ENCODE results near the gene GALNT17. TPM values are rescaled to one million over a fixed set of nuclear protein-coding genes. Genes with fewer than 3 reads are reported as not detected.

Gene GALNT17
- total RNA-seq, 4 donors from 2014 or later: 0.63 to 7.5 (median 3.1) TPM

DNA sequence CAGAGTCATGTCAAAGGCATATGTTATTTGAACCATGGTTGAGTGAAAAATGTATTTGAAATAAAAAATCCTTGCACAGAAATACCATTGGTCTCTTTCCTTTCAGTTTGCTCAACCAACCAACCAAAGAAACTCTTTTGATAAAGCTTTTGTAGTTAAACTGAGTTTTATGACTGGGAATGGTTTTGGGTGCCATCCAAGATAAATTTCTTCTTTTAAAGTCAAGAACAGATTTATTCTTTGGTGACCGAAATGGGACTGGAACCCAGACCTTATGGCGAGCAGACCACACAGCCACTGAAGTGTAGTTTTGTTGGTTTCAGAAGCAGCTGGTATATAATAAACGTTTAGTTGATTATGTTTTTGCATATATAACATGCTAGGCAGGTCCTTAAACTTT lies 2.8 kb upstream of the GALNT17 start:
- WGBS, 2 donors: 64 to 70% methylated on average over 3 of the region's 3 CpGs
- no peak for DNase-seq (ENCODE audit: low spot score in 2 of 2)
- intact Hi-C loops (cut with DNase I; ENCODE audit: low total_unique reads): no loop called here
- TF ChIP-seq POLR2A (IDR thresholded peaks at IDR 0.05) (no peak), CTCF (IDR thresholded peaks at IDR 0.05) (no peak)
- H3K4me3 ChIP-seq (ENCODE audit: low read depth, poor library complexity, severe bottlenecking): no peak overlapping the region

- intact Hi-C loops (cut with DNase I; ENCODE audit: low total_unique reads): no loop called here
- WGBS, 2 donors: 43 to 53% methylated on average over 5 of the region's 5 CpGs
- no peak overlapping the region for H3K4me3 ChIP-seq (ENCODE audit: low read depth, poor library complexity, severe bottlenecking)
- DNase-seq (ENCODE audit: low spot score in 2 of 2): no peak
- TF ChIP-seq CTCF (IDR thresholded peaks at IDR 0.05) (no peak), POLR2A (IDR thresholded peaks at IDR 0.05) (no peak)
Measured at GRCh38 chr7:71130031-71130679, 1.8 kb upstream of the GALNT17 start.

DNA sequence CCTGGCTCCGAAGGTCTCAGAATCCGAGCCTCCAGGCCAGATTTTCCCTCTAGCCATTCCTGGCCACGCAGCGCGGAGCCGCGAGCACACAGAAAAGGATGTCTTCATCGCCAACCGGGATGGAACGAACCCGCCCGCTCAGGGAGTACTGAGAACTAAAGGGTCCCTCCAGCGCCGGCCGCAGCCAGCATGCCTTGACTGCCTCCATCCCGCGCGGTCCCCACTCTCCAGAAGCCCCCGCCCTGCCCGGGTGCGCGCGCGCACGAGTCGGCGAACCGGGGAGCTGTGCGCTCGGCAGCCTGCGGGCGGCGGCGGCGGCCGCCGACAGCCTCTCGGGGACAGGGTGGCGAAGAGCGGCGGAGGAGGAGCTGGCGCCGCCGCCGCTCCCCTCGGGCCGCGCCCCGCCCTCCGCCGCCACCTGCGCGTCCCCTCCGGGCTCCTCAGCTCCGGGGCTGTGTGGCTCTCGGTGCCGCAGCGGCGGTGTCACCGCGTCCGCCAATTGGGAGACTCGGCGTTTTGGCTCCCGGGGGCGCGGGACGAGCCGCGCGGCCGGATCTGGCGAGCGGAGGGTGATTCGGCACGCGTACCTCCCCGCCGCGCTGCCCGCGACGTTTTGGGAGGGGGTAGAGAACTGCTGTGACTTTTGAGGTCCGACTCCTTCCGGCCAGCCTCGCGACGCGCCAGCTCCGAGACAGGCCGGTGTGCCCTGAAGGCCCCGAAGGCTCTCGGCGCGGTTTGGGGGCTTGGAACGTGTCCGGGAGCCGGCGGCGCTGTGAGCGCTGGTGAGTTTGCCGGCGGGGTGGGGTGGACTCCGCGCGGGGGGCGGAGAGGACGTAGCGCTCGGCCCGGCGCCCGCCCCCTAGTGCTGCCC lies 453 bp upstream of the GALNT17 start:
- TF ChIP-seq POLR2A (IDR thresholded peaks at IDR 0.05) (no peak), CTCF (IDR thresholded peaks at IDR 0.05) (no peak)
- no peak for DNase-seq (ENCODE audit: low spot score in 2 of 2)
- intact Hi-C loops (cut with DNase I; ENCODE audit: low total_unique reads): no loop called here

GRCh38 chr7:71132377-71133231 lies 660 bp downstream of the GALNT17 start:
- DNase-seq (ENCODE audit: low spot score in 2 of 2): no peak
- 0 to 2% methylated on average over 8 to 43 of the region's 88 CpGs for WGBS, 2 donors
- intact Hi-C loops (cut with DNase I; ENCODE audit: low total_unique reads): no loop called here
- no peak overlapping the region for H3K4me3 ChIP-seq (ENCODE audit: low read depth, poor library complexity, severe bottlenecking)
- TF ChIP-seq CTCF (IDR thresholded peaks at IDR 0.05) (no peak), POLR2A (IDR thresholded peaks at IDR 0.05) (no peak)

More for the DNA sequence above, 453 bp upstream of the GALNT17 start:
- WGBS, 2 donors: 1 to 2% methylated on average over 52 to 57 of the region's 113 CpGs
- H3K4me3 ChIP-seq (ENCODE audit: low read depth, poor library complexity, severe bottlenecking): no peak overlapping the region

GRCh38 chr7:71133232-71133622 lies 1.3 kb downstream of the GALNT17 start:
- 13 to 14% methylated on average over 17 of the region's 17 CpGs for WGBS, 2 donors
- no peak overlapping the region for H3K4me3 ChIP-seq (ENCODE audit: low read depth, poor library complexity, severe bottlenecking)
- intact Hi-C loops (cut with DNase I; ENCODE audit: low total_unique reads): no loop called here
- no peak for TF ChIP-seq POLR2A (IDR thresholded peaks at IDR 0.05)
- TF ChIP-seq CTCF (IDR thresholded peaks at IDR 0.05): no peak
- DNase-seq (ENCODE audit: low spot score in 2 of 2): no peak
